Neural progenitor cell (in vitro differentiated cells): ENCODE results near the gene TRIP13.

Experiments used
- EZH2 ChIP-seq: fragments of 200-600 bp; sonication (generic); IDR thresholded peaks from 2 replicates; pipeline ENCODE4 v1.6.1; 2017; ENCODE audit warnings: antibody characterized with exemption, mild to moderate bottlenecking, moderate library complexity
- TF ChIP-seq, protein P1 (sequence below): fragments of 200-600 bp; sonication (generic); IDR thresholded peaks from 2 replicates; pipeline ENCODE4 v1.5.1; 2017; ENCODE audit warnings: antibody characterized with exemption, mild to moderate bottlenecking

GRCh38 chr5:859391-859790, 33.3 kb upstream of the TRIP13 start:
- TF ChIP-seq, protein P1, sequence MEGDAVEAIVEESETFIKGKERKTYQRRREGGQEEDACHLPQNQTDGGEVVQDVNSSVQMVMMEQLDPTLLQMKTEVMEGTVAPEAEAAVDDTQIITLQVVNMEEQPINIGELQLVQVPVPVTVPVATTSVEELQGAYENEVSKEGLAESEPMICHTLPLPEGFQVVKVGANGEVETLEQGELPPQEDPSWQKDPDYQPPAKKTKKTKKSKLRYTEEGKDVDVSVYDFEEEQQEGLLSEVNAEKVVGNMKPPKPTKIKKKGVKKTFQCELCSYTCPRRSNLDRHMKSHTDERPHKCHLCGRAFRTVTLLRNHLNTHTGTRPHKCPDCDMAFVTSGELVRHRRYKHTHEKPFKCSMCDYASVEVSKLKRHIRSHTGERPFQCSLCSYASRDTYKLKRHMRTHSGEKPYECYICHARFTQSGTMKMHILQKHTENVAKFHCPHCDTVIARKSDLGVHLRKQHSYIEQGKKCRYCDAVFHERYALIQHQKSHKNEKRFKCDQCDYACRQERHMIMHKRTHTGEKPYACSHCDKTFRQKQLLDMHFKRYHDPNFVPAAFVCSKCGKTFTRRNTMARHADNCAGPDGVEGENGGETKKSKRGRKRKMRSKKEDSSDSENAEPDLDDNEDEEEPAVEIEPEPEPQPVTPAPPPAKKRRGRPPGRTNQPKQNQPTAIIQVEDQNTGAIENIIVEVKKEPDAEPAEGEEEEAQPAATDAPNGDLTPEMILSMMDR: no peak
- no peak for TF ChIP-seq EZH2
